ENCODE results near the gene GDAP2. TPM values are rescaled to one million over a fixed set of nuclear protein-coding genes. Genes with fewer than 3 reads are reported as not detected.

Gene GDAP2
- polyA plus RNA-seq, 3 donors, result 17.8 to 28.7 (median 21.1) TPM

DNA sequence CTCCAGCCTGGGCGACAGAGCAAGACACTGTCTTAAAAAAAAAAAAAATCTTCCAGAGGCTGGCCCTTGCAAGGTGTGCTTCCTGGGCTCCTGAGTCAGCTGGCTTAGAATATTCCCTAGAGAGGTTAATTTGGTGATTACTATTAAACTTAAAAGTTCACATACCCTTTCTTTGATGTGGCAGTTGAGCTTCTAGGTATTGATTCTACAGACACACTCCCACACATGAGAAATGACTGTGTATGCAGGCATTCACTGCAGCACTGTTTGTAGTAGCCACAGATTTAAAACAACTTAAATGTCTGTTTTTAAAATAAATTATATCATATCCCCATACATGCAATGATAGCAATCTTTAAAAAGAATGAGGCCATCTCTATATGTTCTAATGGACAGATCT is 93.4 kb downstream of the GDAP2 start:
- Mint-ChIP-seq H3K27me3 (ENCODE audit: low read depth in 3 of 3) (peaks cover 2 to 5% (median 3%) of the 10 kb centered on the region in 3 donors), H3K4me3 (no peak overlapping the region), H3K4me1 (no peaks in the 10 kb centered on the region), H3K9me3 (peaks cover 0 to 9% (median 5%) of the 10 kb centered on the region in 7 donors), H3K36me3 (no peaks in the 10 kb centered on the region), H3K27ac (no peak overlapping the region)
- TF ChIP-seq, protein P1, sequence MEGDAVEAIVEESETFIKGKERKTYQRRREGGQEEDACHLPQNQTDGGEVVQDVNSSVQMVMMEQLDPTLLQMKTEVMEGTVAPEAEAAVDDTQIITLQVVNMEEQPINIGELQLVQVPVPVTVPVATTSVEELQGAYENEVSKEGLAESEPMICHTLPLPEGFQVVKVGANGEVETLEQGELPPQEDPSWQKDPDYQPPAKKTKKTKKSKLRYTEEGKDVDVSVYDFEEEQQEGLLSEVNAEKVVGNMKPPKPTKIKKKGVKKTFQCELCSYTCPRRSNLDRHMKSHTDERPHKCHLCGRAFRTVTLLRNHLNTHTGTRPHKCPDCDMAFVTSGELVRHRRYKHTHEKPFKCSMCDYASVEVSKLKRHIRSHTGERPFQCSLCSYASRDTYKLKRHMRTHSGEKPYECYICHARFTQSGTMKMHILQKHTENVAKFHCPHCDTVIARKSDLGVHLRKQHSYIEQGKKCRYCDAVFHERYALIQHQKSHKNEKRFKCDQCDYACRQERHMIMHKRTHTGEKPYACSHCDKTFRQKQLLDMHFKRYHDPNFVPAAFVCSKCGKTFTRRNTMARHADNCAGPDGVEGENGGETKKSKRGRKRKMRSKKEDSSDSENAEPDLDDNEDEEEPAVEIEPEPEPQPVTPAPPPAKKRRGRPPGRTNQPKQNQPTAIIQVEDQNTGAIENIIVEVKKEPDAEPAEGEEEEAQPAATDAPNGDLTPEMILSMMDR (IDR thresholded peaks at IDR 0.05), result no peak
- Histone ChIP-seq H3K9ac (ENCODE audit: insufficient read depth, low read length, poor library complexity, severe bottlenecking) (no peak overlapping the region), H4K20me1 (ENCODE audit: insufficient read depth, low read length) (no peaks in the 10 kb centered on the region), H3K4me2 (replicated peaks; ENCODE audit: extremely low read depth, low read length, poor library complexity, severe bottlenecking) (no peak overlapping the region), H2AFZ (ENCODE audit: insufficient read depth, low read depth, low read length, poor library complexity, severe bottlenecking) (no peak overlapping the region), H3K36me3 (replicated peaks in 1 of 2; ENCODE audit: control insufficient read depth in 1 of 2, insufficient read depth in 2 of 2, low read length in 2 of 2) (no peaks in the 10 kb centered on the region), H3K9me3 (replicated peaks in 1 of 2; ENCODE audit: control insufficient read depth in 1 of 2, insufficient read depth in 1 of 2, low read length in 2 of 2) (no peaks in the 10 kb centered on the region), H3K4me1 (ENCODE audit: control insufficient read depth in 1 of 2, insufficient read depth in 2 of 2, low read length in 2 of 2) (no peaks in the 10 kb centered on the region), H3K27ac (ENCODE audit: low read depth in 1 of 2, low read length in 2 of 2) (no peak overlapping the region), H3K4me3 (replicated peaks in 1 of 3; ENCODE audit: low read depth in 2 of 3, low read length in 3 of 3) (no peak overlapping the region), H3K27me3 (ENCODE audit: control insufficient read depth in 2 of 2, insufficient read depth in 2 of 2, low read length in 2 of 2) (no peaks in the 10 kb centered on the region), H3K79me2 (ENCODE audit: insufficient read depth, low read length) (no peaks in the 10 kb centered on the region)
- WGBS (ENCODE audit: insufficient coverage), result no CpG with 5 or more reads among the region's 1 CpG
- DNase-seq, result no peak
- intact Hi-C loops (cut with micrococcal nuclease), result no loop called here

DNA sequence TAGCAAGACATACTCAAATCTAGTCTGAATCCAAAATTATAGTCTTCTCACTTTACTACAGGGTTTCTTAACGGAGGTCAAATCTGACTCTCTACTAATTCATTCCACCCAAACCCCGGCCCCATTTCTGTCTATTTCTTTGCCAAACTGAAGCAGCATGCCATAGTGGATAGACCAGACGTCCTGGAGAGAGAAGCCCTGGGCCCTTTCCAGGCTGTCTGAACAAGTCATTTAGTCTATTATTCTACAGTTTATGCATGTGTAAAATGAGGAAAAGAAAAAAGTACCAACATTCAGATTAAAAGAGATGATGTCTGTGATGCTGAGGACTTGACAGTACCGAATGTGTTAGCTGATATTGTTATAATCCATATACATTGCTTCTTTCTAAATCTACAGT is 95.0 kb downstream of the GDAP2 start:
- Mint-ChIP-seq H3K4me1 (no peaks in the 10 kb centered on the region), H3K27ac (no peak overlapping the region), H3K36me3 (no peaks in the 10 kb centered on the region), H3K9me3 (peaks cover 0 to 15% (median 11%) of the 10 kb centered on the region in 7 donors), H3K4me3 (no peak overlapping the region), H3K27me3 (ENCODE audit: low read depth in 3 of 3) (peaks cover 2 to 5% (median 3%) of the 10 kb centered on the region in 3 donors)
- H4K20me1 ChIP-seq (ENCODE audit: insufficient read depth, low read length), result no peaks in the 10 kb centered on the region
- no peaks in the 10 kb centered on the region for H3K79me2 ChIP-seq (ENCODE audit: insufficient read depth, low read length)
- DNase-seq, result no peak
- no peak overlapping the region for H3K4me2 ChIP-seq (replicated peaks; ENCODE audit: extremely low read depth, low read length, poor library complexity, severe bottlenecking)
- intact Hi-C loops (cut with micrococcal nuclease), result no loop called here
- H3K4me1 ChIP-seq (ENCODE audit: control insufficient read depth in 1 of 2, insufficient read depth in 2 of 2, low read length in 2 of 2), result no peaks in the 10 kb centered on the region
- no peaks in the 10 kb centered on the region for H3K27me3 ChIP-seq (ENCODE audit: control insufficient read depth in 2 of 2, insufficient read depth in 2 of 2, low read length in 2 of 2)
- H3K4me3 ChIP-seq (replicated peaks in 1 of 3; ENCODE audit: low read depth in 2 of 3, low read length in 3 of 3), result no peak overlapping the region
- H3K9ac ChIP-seq (ENCODE audit: insufficient read depth, low read length, poor library complexity, severe bottlenecking), result no peak overlapping the region
- no peak overlapping the region for H2AFZ ChIP-seq (ENCODE audit: insufficient read depth, low read depth, low read length, poor library complexity, severe bottlenecking)
- H3K9me3 ChIP-seq (replicated peaks in 1 of 2; ENCODE audit: control insufficient read depth in 1 of 2, insufficient read depth in 1 of 2, low read length in 2 of 2), result no peaks in the 10 kb centered on the region
- no peaks in the 10 kb centered on the region for H3K36me3 ChIP-seq (replicated peaks in 1 of 2; ENCODE audit: control insufficient read depth in 1 of 2, insufficient read depth in 2 of 2, low read length in 2 of 2)
- no peak overlapping the region for H3K27ac ChIP-seq (ENCODE audit: low read depth in 1 of 2, low read length in 2 of 2)
- 100% methylated on average over 1 of the region's 4 CpGs for WGBS (ENCODE audit: insufficient coverage)
- TF ChIP-seq, protein P1 (IDR thresholded peaks at IDR 0.05), result no peak

All from CD14-positive monocyte (primary cell).